Activated naive CD4-positive, alpha-beta T cell treated with anti-CD3 and anti-CD28 coated beads, Interleukin-2, amount 50 U/mL, for 72 hours (primary cell): ENCODE data around the gene EHF. TPM values are rescaled to one million over a fixed set of nuclear protein-coding genes. Genes with fewer than 3 reads are reported as not detected.
A peak's percentile ranks its signal among the peaks of the same experiment; 100 is the strongest.

Experiments used
- ATAC-seq, 2 donors: fragments of 150-1000 bp; cut with Tn5 transposase; 2 replicates each; pipeline ENCODE4 v1.10.0; 2021; ENCODE audit warnings: mild to moderate bottlenecking in 2 of 2, moderate library complexity in 2 of 2
- DNase-seq, 2 donors: peaks; one replicate each; pipeline ENCODE4 v3.0.0; 2021 to 2022; ENCODE audit warnings: low spot score in 2 of 2
- H3K27ac Mint-ChIP-seq, 2 donors: one replicate each; pipeline ENCODE4 v1.8.0; 2022; ENCODE audit warnings: mild to moderate bottlenecking in 2 of 2, mixed read lengths in 2 of 2
- H3K36me3 Mint-ChIP-seq, 2 donors: one replicate each; pipeline ENCODE4 v1.8.0; 2022; ENCODE audit warnings: mixed read lengths in 2 of 2
- H3K9me3 Mint-ChIP-seq, 2 donors: one replicate each; pipeline ENCODE4 v1.8.0; 2022; ENCODE audit warnings: mixed read lengths in 2 of 2
- total RNA-seq, 2 donors: library from RNA; stranded (reverse); gene quantifications; one replicate each; pipeline ENCODE4 v1.2.3, GENCODE V29; 2022

EHF gene
- total RNA-seq, 2 donors from 2014 or later = not detected

DNA sequence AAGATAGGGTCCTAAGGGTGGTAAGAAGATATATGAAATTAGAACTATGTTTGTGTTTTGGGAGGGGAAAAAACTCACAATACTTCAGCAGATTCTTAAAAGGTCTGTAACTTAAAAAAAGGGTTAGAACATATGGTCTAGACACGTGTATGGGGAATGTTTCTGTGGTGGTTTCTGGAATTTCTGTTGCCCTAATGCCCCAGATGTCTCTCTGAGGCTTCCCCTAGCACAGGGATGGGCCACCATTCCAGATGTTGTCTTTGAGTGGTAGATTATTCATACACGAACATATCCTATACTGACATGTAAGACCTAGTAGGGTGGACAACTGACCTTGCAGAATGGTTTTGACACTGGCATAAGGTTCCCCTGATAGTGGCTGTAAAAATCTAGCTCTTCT is 26.2 kb downstream of the EHF start:
- H3K36me3 Mint-ChIP-seq = no peaks in the 10 kb centered on the region
- H3K27ac Mint-ChIP-seq = no peak overlapping the region
- DNase-seq (no peak), ATAC-seq (no peak)
- H3K9me3 Mint-ChIP-seq = no peaks in the 10 kb centered on the region

DNA sequence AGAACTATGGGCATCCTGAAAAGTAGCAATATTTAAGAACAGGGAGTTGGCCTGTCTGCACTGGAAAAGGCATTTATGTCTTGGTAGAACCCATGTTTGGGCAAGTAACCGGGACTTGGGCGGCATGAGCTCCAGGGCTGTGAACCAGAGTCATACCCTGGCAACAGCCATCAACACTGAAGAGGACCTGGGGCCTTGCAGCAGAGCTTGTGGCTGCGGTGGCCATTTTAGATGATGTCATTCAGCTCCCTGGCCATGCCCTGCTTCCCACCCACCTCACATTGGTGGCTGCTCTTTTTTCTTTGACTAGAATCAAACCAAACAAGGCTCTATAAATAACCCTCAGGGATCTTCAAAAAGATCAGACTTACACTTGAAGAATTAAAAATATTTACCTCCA is 26.6 kb downstream of the EHF start:
- H3K9me3 Mint-ChIP-seq = no peaks in the 10 kb centered on the region
- H3K27ac Mint-ChIP-seq = no peak overlapping the region
- no peaks in the 10 kb centered on the region for H3K36me3 Mint-ChIP-seq
- ATAC-seq = no peak
- no peak for DNase-seq

DNA sequence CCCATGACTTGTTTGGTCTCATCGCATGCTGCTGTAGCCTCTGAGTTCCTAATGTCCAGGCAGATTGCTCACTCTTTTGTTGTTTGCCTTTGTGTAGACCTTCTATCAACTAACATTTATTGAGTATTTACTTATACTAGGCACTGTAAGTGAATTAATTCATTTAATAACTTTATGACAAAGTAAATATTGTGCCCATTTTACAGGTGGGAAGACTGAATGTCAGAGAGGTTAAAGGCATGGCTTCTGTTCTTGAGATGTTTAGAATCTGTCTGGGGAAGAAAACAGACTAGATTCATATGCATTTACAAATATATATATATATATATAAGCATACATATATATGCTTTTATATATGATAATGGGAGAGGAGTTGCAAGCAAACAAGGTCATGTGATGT is 27.1 kb downstream of the EHF start:
- no peak for DNase-seq
- no peak for ATAC-seq
- Mint-ChIP-seq H3K36me3 (no peaks in the 10 kb centered on the region), H3K9me3 (no peaks in the 10 kb centered on the region), H3K27ac (no peak overlapping the region)

DNA sequence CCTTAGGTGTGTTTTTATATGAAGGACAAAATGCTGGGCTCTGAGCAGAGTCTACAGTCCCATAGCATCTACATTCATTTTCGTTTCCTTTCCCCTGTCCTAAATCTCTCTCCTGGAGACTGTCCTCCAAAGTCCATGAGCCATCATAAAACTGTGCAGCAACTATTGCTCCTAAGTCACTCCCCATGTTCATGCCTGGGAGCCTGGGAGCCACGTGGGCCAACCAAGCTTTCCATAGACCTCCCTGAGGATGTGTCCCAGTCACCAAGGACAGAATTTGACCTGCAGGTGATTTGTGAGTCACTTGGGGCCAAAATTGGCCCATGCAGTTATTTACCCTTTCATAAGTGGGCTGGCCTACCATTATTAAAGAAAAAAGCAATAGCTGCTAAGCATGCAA is 28.7 kb downstream of the EHF start:
- Mint-ChIP-seq H3K27ac (no peak overlapping the region), H3K36me3 (no peaks in the 10 kb centered on the region), H3K9me3 (no peaks in the 10 kb centered on the region)
- no peak for DNase-seq
- ATAC-seq = no peak

DNA sequence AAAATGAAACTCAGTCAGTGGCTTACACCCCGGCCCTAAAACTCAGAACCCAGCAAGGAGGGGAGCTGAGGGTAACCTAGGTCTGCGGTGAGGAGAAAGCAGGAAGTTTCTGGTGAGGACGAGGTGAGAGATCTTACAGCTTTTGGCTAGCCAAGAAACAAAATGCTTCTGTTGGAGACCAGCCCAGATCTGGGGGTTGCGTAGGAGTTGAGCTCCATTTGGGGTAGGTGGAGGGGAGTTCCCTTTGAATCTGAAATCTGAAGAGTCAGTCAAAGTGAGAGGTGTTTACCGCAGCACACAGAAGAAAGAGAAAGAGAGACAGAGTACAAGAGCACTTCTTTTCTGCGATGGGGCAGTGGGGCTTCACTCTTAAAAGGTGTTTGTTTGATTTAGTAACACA is 29.6 kb downstream of the EHF start:
- Mint-ChIP-seq H3K36me3 (no peaks in the 10 kb centered on the region), H3K9me3 (no peaks in the 10 kb centered on the region), H3K27ac (peak overlapping the region in 1 of 2 donors; percentile 54)
- DNase-seq (peak; percentile 79 to 85), ATAC-seq (peak; percentile 91 to 94)

DNA sequence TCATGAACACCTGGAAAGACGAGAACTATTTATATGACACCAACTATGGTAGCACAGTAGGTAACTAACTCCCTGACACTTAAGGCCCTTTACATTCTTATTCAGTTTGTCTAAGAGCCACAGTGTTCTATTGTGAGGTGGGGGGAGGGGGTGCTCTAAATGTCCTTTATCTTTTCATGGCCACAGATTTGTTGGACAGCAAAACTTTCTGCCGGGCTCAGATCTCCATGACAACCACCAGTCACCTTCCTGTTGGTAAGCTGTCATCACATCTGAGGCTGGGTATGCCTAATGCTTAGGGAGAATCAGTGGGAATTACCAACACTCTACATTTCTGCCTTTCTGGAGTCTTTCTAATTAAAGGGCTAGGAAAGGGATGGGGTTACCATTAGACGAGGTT is 30.7 kb downstream of the EHF start:
- Mint-ChIP-seq H3K36me3 (peaks cover 0 to 6% of the 10 kb centered on the region in 2 donors), H3K27ac (no peak overlapping the region), H3K9me3 (peaks cover 0 to 6% of the 10 kb centered on the region in 2 donors)
- no peak for DNase-seq
- no peak for ATAC-seq

DNA sequence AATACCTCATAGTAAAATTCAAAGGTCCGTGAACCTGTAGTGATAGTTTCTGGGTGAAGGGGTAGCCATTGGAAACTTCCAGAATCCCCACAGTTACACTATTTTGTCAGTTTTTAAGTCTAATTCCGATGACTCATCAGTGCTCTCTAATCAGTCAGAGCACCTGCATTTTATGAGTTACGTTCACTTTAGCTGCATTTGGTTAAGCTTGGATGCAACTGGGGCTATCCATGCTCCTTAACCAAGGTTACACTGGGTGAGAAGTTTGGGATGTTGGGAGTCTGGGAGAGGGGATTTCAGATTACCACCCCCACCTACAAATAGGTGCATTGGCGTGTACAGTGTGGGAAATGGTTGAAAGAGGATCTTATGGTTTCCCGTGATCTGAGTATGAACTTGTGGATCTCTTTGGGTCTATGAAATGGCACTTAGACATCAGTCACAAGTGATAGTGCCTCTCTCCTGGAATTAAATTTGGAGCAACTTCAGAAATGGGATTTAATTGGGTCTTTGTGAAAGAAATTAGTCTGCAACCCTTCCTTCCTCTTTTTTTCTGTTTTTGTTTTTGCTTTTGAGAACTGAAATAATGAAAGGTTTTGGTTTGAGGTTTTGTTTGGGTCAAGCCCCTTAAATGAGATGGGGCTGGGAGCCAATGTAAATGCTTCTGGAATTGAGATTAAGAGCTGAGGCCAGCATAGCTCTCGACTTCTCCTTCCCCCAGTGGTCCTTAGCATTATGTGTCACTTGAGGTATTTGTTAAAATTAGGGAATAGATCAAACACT is 31.5 kb downstream of the EHF start:
- H3K36me3 Mint-ChIP-seq = peaks cover 0 to 7% of the 10 kb centered on the region in 2 donors

DNA sequence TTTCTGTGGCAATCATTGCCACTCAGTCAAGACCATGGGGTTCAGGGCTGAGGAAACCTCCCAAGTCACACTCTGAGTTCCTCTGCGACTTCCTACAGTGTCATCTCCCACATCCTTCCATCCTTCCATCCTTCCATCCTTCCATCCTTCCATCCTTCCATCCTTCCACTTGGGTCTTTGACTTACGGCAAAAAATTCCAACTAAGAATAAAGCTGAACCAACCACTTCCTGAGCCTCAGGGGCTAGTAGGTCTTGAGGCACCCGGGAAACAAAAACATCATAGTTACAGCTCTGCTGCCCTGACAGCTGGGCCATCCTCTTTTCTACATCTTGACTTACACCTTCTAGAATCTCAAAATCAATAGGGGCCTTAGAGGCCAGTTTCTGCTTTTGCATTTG is 32.1 kb downstream of the EHF start:
- peaks cover 0 to 8% of the 10 kb centered on the region in 2 donors for H3K9me3 Mint-ChIP-seq

More for the DNA sequence above, 31.5 kb downstream of the EHF start:
- peaks cover 0 to 8% of the 10 kb centered on the region in 2 donors for H3K9me3 Mint-ChIP-seq
- peak overlapping the region in 1 of 2 donors; percentile 58 for H3K27ac Mint-ChIP-seq
- DNase-seq (no peak), ATAC-seq (no peak)

DNA sequence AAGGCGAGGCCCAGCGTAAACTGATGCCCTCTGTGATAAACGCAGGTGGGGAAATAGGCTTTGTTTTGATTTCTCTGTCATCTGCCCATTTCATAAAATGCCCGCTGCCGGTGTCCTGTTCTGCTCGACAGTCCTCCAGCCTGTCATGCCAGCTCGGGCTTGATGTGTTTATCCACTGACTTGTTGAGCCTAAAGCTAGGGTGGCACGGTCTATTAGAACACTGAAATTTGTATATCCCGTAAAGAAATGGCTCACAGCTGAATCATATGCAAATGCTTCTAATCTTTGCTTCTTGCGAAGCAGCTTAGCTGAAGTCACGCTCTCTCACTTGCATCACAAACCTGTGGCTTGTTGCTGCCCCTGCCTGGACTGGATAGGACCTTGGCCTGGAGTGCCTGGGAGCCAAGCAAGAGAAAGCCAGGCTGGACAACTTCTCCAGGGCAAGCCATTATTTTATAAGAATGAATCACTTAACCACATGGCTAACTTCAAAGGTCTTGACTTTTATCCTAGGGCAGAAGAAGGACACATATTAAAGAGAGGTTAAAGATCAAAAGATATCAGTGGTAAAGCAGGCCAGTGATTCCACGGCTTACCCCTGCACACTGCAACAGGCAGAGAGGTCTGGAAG is 33.1 kb downstream of the EHF start:
- no peak overlapping the region for H3K27ac Mint-ChIP-seq
- DNase-seq = no peak
- peaks cover 0 to 8% of the 10 kb centered on the region in 2 donors for H3K9me3 Mint-ChIP-seq
- ATAC-seq = peak in 1 of 2 donors; percentile 27
- peaks cover 0 to 7% of the 10 kb centered on the region in 2 donors for H3K36me3 Mint-ChIP-seq

More for the DNA sequence above, 32.1 kb downstream of the EHF start:
- no peak overlapping the region for H3K27ac Mint-ChIP-seq
- DNase-seq = no peak
- peaks cover 0 to 7% of the 10 kb centered on the region in 2 donors for H3K36me3 Mint-ChIP-seq
- no peak for ATAC-seq

DNA sequence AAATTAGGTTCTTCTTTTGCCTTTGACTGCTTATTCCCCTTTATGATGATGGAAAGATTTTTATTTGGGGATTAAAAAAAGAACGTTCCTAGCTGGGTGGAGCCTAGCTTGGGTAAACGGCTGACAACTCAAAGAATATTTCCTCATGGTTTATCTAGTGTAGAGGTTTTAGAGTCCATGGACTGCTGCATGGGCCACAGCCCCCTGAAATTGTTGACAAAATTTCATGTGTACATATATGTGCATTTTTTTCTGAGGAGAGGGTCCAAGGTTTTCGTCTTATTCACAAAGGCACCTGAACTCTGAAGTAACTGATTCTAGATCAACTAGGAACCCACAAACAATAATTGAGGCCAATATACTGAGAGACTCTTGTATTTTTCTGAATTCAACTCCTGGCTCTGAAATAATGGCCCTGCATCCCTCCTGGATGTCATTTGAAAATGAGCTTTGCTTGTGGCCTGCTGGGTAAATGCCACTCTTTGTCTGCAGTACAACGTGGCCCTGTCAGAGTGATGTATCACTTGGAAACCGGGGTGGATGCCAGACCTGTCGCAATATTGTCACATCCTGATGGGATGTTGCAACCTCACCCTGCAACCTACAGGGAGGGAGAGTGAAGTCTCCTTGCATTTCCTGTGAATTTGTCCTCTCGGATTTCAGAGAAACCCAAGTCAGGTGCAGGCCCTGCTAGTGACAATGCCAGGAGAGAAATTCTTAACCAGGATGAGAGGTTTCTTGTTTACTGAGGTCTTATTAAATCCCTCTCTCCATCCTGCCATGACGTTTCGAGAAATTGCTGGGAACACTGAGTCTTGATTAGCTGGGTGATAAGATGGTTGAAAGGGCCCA is 33.8 kb downstream of the EHF start:
- no peak for ATAC-seq
- DNase-seq = no peak
- peaks cover 0 to 7% of the 10 kb centered on the region in 2 donors for H3K36me3 Mint-ChIP-seq
- H3K9me3 Mint-ChIP-seq = peaks cover 0 to 8% of the 10 kb centered on the region in 2 donors
- H3K27ac Mint-ChIP-seq = no peak overlapping the region

DNA sequence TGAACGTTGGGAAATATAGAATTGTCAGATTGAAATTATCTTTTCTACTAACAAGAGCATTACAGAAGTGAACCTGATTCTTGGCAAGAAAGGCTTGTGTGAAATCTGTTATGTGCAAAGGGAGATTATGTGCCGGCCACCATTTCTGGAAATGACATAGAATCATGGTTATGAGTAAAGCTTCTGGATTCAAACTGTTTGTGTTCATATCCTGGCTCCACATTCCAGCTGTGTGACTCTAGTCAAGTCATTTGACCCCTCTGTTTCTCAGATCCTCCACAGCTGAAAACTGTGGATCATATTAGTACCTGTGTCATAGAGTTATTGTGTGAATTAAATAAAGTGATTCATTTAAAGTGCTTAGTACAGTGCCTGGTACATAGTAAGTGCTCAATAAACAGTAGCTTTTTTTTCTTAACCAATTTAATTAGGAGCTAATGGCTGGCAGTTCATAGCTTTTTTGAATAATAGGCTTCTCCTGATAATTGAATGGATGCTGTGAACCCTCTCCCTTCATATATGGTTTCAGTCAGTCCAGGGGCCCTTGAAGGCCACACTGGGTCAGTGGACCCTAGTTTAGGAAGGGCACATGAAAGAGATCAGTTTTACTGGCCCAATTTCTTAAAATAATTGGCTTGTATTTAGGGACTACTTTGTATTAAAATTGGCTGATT is 34.6 kb downstream of the EHF start:
- Mint-ChIP-seq H3K36me3 (peaks cover 0 to 7% of the 10 kb centered on the region in 2 donors), H3K27ac (no peak overlapping the region), H3K9me3 (peaks cover 0 to 8% of the 10 kb centered on the region in 2 donors)
- DNase-seq (no peak), ATAC-seq (peak in 1 of 2 donors; percentile 1)

DNA sequence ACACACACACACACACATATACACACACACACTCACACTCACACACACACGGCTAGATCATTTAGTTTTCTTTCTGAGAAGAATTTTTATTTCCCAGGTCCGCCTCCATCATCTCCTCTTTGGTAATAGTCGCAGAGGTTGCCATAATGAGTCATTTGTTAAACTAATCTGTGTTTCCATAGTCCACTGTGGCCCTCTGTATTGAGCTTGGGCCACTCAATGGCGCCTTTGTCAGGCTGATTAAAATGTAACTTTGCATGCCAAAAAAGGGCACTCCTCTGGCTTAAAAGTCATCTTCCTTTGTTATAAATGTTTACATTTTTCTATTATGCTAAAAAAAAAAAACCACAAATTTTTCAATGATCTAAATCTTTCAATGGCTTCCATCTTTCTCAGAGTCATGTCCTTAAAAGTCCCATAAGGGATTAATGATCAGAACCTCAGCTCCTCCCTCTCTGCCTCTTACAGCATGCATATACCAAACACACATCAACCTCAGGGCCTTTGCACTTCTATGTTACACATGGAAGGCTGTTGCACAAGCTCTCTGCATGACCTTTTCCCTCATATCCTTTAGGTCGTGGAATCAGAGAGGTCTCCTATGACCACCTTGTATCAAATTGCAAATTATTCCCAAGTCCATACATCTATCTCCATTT is 35.3 kb downstream of the EHF start:
- Mint-ChIP-seq H3K9me3 (peaks cover 0 to 8% of the 10 kb centered on the region in 2 donors), H3K36me3 (peaks cover 0 to 7% of the 10 kb centered on the region in 2 donors), H3K27ac (no peak overlapping the region)
- DNase-seq = no peak
- no peak for ATAC-seq

DNA sequence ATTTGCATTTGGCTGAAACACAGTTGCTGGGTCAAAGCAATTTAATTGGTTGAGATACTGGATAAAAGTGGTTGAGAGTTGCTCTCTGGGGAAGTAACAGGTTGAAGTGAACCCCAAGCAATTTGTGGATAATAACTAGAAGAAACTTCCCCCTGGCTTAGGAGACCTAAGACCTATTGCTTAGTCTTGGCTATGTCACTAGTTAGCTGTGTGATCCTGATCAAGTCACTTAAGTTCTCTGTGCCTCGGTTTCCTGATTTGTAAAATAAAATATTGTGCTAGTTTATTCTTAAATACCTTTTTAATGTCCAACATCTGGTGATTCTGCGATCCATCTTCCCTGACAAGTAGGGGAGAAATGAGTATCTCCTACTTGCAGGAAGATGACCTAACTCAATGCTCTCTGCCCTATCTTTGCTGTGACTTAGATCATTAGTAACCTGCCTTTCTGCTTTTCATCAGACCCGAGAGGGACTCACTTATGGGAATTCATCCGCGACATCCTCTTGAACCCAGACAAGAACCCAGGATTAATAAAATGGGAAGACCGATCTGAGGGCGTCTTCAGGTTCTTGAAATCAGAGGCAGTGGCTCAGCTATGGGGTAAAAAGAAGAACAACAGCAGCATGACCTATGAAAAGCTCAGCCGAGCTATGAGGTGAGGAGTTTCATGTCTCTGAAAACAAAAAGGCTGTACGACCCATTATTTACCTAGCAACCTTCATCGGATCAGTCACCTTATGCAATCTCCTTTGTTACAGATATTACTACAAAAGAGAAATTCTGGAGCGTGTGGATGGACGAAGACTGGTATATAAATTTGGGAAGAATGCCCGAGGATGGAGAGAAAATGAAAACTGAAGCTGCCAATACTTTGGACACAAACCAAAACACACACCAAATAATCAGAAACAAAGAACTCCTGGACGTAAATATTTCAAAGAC is 37.5 kb downstream of the EHF start:
- peaks cover 0 to 8% of the 10 kb centered on the region in 2 donors for H3K9me3 Mint-ChIP-seq
- H3K36me3 Mint-ChIP-seq = peaks cover 0 to 7% of the 10 kb centered on the region in 2 donors
- ATAC-seq (no peak), DNase-seq (no peak)
- H3K27ac Mint-ChIP-seq = no peak overlapping the region

DNA sequence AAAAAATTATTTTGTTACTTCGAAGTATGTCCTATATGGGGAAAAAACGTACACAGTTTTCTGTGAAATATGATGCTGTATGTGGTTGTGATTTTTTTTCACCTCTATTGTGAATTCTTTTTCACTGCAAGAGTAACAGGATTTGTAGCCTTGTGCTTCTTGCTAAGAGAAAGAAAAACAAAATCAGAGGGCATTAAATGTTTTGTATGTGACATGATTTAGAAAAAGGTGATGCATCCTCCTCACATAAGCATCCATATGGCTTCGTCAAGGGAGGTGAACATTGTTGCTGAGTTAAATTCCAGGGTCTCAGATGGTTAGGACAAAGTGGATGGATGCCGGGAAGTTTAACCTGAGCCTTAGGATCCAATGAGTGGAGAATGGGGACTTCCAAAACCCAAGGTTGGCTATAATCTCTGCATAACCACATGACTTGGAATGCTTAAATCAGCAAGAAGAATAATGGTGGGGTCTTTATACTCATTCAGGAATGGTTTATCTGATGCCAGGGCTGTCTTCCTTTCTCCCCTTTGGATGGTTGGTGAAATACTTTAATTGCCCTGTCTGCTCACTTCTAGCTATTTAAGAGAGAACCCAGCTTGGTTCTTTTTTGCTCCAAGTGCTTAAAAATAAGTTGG is 38.3 kb downstream of the EHF start:
- ATAC-seq (no peak), DNase-seq (no peak)
- peaks cover 0 to 7% of the 10 kb centered on the region in 2 donors for H3K36me3 Mint-ChIP-seq
- peaks cover 0 to 8% of the 10 kb centered on the region in 2 donors for H3K9me3 Mint-ChIP-seq
- H3K27ac Mint-ChIP-seq = no peak overlapping the region
